DOHH2 (cell line): ENCODE data around the gene EGR2.

ENCODE experiments used
- H3F3A ChIP-seq: fragments of 200-600 bp; sonication (generic), shearing (Covaris generic); 2 replicates; pipeline ENCODE4 v1.6.0; 2016; ENCODE audit warnings: antibody characterized with exemption, mild to moderate bottlenecking; ENCODE audit not compliant: control insufficient read depth, insufficient read depth
- H3K27ac ChIP-seq: fragments of 200-600 bp; sonication (generic); 2 replicates; pipeline ENCODE4 v1.5.1; 2014; ENCODE audit warnings: low read depth, mild to moderate bottlenecking, low read length, moderate library complexity
- H3K27me3 ChIP-seq: fragments of 200-600 bp; sonication (generic); 2 replicates; pipeline ENCODE4 v1.6.1; 2014; ENCODE audit warnings: mild to moderate bottlenecking, low read length, mixed read lengths; ENCODE audit not compliant: control insufficient read depth
- H3K36me3 ChIP-seq: fragments of 200-600 bp; sonication (generic); 2 replicates; pipeline ENCODE4 v1.6.1; 2014; ENCODE audit warnings: mild to moderate bottlenecking, low read length, moderate library complexity, mixed read lengths; ENCODE audit not compliant: control insufficient read depth
- H3K4me1 ChIP-seq: fragments of 200-600 bp; sonication (generic); 2 replicates; pipeline ENCODE4 v1.6.1; 2014; ENCODE audit warnings: mild to moderate bottlenecking, low read length, mixed read lengths; ENCODE audit not compliant: control insufficient read depth
- H3K4me2 ChIP-seq: fragments of 200-600 bp; sonication (generic); 2 replicates; pipeline ENCODE4 v1.6.0; 2014; ENCODE audit warnings: mild to moderate bottlenecking, low read length, moderate library complexity
- H3K4me3 ChIP-seq: fragments of 200-600 bp; sonication (generic); 2 replicates; pipeline ENCODE4 v1.5.1; 2014; ENCODE audit warnings: mild to moderate bottlenecking, low read length, mixed read lengths
- H3K79me2 ChIP-seq: fragments of 200-600 bp; sonication (generic); 2 replicates; pipeline ENCODE4 v1.6.1; 2014; ENCODE audit warnings: mild to moderate bottlenecking, low read length, mixed read lengths; ENCODE audit not compliant: control insufficient read depth
- H3K9me2 ChIP-seq: fragments of 200-600 bp; sonication (generic); replicated peaks from 2 replicates; pipeline ENCODE4 v1.6.1; 2014; ENCODE audit warnings: mild to moderate bottlenecking, low read length, mixed read lengths; ENCODE audit not compliant: control insufficient read depth
- H3K9me3 ChIP-seq: fragments of 200-600 bp; sonication (generic); 2 replicates; pipeline ENCODE4 v1.6.1; 2014; ENCODE audit warnings: antibody characterized with exemption, low read length, mixed read lengths; ENCODE audit not compliant: control insufficient read depth, insufficient read depth
- H4K20me1 ChIP-seq: fragments of 200-600 bp; sonication (generic); 2 replicates; pipeline ENCODE4 v1.6.0; 2014; ENCODE audit warnings: low read depth, mild to moderate bottlenecking, antibody characterized with exemption, low read length, moderate library complexity; ENCODE audit not compliant: control insufficient read depth, insufficient read depth
- EZH2phosphoT487 ChIP-seq: fragments of 200-600 bp; sonication (generic); IDR thresholded peaks from 2 replicates; pipeline ENCODE4 v1.6.1; 2017; ENCODE audit warnings: borderline replicate concordance, mild to moderate bottlenecking, antibody characterized with exemption, low read length, moderate library complexity, mixed read lengths
- TF ChIP-seq, protein P1 (sequence below): fragments of 200-600 bp; sonication (generic); IDR thresholded peaks from one replicate; pipeline ENCODE4 v1.5.1; 2014; ENCODE audit warnings: antibody characterized with exemption, mild to moderate bottlenecking, low read depth, low read length; ENCODE audit not compliant: poor library complexity, severe bottlenecking

The EGR2 gene

DNA sequence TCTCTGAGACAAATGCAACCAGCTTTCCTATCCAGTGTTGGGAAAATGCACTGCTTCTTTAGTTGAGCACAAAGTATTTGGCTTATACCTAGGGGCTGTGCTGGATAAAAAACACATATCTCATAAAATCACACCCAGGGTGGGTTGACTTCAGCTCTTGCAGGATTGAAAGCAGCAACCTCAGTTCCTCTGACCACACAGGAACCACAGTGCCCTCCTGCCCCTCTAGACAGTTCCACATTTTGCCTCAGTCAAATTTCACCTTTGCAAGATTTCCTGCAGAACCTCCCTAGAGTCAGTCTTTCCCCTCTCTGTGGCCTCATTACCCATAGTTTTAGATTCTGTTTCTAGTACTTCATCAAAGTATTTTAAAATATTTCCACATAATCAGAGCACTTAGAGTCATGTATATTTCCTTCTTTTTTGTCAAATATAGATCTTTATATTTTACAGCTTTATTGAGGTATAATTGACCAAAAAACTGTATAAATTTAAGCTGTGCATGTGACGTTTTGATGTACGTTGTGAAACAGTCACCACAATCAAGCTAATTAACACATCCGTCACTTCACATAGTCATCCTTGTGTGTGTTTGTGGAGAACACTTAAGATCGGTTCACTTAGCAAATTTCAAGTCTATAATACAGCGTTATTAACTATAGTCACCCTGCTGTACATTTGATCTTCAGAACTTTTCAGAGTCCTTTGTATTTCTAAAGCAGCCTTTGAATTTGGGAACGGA, 37.0 kb upstream of the EGR2 start:
- Histone ChIP-seq H3K9me3 (no peaks in the 10 kb centered on the region), H4K20me1 (no peaks in the 10 kb centered on the region), H3K79me2 (no peaks in the 10 kb centered on the region), H3K9me2 (no peaks in the 10 kb centered on the region), H3F3A (no peaks in the 10 kb centered on the region), H3K4me1 (peaks cover 39% of the 10 kb centered on the region), H3K27ac (peak overlapping the region; percentile 45), H3K27me3 (no peaks in the 10 kb centered on the region), H3K36me3 (no peaks in the 10 kb centered on the region), H3K4me3 (peak overlapping the region; percentile 37), H3K4me2 (peak overlapping the region; percentile 67)
- TF ChIP-seq EZH2phosphoT487: no peak
- TF ChIP-seq, protein P1, sequence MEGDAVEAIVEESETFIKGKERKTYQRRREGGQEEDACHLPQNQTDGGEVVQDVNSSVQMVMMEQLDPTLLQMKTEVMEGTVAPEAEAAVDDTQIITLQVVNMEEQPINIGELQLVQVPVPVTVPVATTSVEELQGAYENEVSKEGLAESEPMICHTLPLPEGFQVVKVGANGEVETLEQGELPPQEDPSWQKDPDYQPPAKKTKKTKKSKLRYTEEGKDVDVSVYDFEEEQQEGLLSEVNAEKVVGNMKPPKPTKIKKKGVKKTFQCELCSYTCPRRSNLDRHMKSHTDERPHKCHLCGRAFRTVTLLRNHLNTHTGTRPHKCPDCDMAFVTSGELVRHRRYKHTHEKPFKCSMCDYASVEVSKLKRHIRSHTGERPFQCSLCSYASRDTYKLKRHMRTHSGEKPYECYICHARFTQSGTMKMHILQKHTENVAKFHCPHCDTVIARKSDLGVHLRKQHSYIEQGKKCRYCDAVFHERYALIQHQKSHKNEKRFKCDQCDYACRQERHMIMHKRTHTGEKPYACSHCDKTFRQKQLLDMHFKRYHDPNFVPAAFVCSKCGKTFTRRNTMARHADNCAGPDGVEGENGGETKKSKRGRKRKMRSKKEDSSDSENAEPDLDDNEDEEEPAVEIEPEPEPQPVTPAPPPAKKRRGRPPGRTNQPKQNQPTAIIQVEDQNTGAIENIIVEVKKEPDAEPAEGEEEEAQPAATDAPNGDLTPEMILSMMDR: no peak

DNA sequence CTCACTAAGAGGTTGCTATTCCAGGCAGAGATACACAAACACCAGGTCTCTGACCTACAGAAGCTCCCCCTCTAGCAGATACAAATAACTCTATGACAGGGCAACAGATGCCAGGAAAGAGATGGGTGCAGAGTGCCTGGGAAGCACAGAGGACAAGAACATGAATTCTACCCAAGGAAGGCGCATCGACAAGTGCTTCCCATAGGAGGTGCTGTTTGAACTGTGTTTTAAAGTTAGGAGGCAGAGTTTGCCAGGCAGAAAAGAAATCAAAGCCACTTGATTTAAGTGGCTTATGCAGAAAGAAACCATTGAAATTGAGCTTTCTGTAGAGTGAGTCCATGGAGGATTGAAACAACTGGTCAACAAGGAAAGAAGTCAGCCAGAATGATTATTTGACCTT, 35.3 kb upstream of the EGR2 start:
- H3K4me3 ChIP-seq: no peak overlapping the region
- no peaks in the 10 kb centered on the region for H3F3A ChIP-seq
- peaks cover 30% of the 10 kb centered on the region for H3K4me1 ChIP-seq
- TF ChIP-seq, protein P1: peak; percentile 69
- no peak for TF ChIP-seq EZH2phosphoT487
- H3K9me3 ChIP-seq: peaks cover 12% of the 10 kb centered on the region; the same call in 1 of the 2 replicates
- H3K27me3 ChIP-seq: no peaks in the 10 kb centered on the region
- no peaks in the 10 kb centered on the region for H3K79me2 ChIP-seq
- no peaks in the 10 kb centered on the region for H3K9me2 ChIP-seq
- no peak overlapping the region for H3K4me2 ChIP-seq
- H3K27ac ChIP-seq: no peak overlapping the region
- H3K36me3 ChIP-seq: no peaks in the 10 kb centered on the region
- no peaks in the 10 kb centered on the region for H4K20me1 ChIP-seq

DNA sequence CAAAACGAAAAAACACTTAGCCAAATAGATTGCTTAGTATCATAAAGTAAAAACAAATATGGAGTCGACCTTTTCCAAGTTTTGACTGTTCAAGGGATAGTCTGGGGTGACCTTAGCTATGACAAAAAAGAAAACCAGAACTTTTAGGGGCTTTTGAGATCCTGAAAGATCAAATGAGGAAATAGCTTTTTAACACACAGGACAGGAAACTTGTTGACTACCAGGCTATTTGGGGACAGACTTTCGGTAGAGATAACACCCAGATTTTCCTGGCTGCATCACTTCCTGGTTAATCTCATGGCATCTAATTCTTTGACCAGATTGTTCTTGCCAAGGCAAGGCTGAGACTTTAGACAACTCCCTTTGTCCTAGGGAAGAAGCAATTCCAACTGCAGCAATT, 34.5 kb upstream of the EGR2 start:
- Histone ChIP-seq H4K20me1 (no peaks in the 10 kb centered on the region), H3F3A (no peaks in the 10 kb centered on the region), H3K9me3 (peaks cover 12% of the 10 kb centered on the region; the same call in 1 of the 2 replicates), H3K4me3 (no peak overlapping the region), H3K79me2 (no peaks in the 10 kb centered on the region), H3K4me1 (peaks cover 30% of the 10 kb centered on the region), H3K27me3 (no peaks in the 10 kb centered on the region), H3K4me2 (no peak overlapping the region), H3K36me3 (no peaks in the 10 kb centered on the region), H3K27ac (no peak overlapping the region), H3K9me2 (no peaks in the 10 kb centered on the region)
- TF ChIP-seq, protein P1: no peak
- TF ChIP-seq EZH2phosphoT487: no peak
